KMS-11 (cell line): Measurements from ENCODE around the gene URM1.

Experiments used
- H2AFZ ChIP-seq: fragments of 200-600 bp; sonication (generic); 2 replicates; pipeline ENCODE4 v1.6.1; 2016; ENCODE audit warnings: antibody characterized with exemption, mixed run types, low read depth
- H3K27ac ChIP-seq: fragments of 200-600 bp; sonication (generic); 2 replicates; pipeline ENCODE4 v1.6.1; 2016; ENCODE audit warnings: mild to moderate bottlenecking, mixed run types
- H3K27me3 ChIP-seq: fragments of 200-600 bp; sonication (generic); 2 replicates; pipeline ENCODE4 v1.6.1; 2017; ENCODE audit warnings: mild to moderate bottlenecking, low read depth, mixed run types, moderate library complexity; ENCODE audit not compliant: insufficient read depth
- H3K36me3 ChIP-seq: fragments of 200-600 bp; sonication (generic); 2 replicates; pipeline ENCODE4 v1.6.1; 2017; ENCODE audit warnings: mild to moderate bottlenecking, mixed run types; ENCODE audit not compliant: insufficient read depth
- H3K4me1 ChIP-seq: fragments of 200-600 bp; sonication (generic); 2 replicates; pipeline ENCODE4 v1.6.1; 2016; ENCODE audit warnings: mild to moderate bottlenecking, low read depth, mixed run types; ENCODE audit not compliant: poor library complexity, severe bottlenecking
- H3K4me2 ChIP-seq: fragments of 200-600 bp; sonication (generic); 2 replicates; pipeline ENCODE4 v1.7.0; 2016; ENCODE audit warnings: mild to moderate bottlenecking, mixed run types
- H3K4me3 ChIP-seq: fragments of 200-600 bp; sonication (generic); IDR thresholded peaks from 2 replicates; pipeline ENCODE4 v1.6.1; 2017; ENCODE audit warnings: low read depth, low read length, mixed read lengths; ENCODE audit not compliant: insufficient read depth
- H3K79me2 ChIP-seq: fragments of 200-600 bp; sonication (generic); 2 replicates; pipeline ENCODE4 v1.6.1; 2016; ENCODE audit warnings: low read depth, mixed run types; ENCODE audit not compliant: insufficient read depth
- H3K9ac ChIP-seq: fragments of 200-600 bp; sonication (generic); 2 replicates; pipeline ENCODE4 v1.6.1; 2016; ENCODE audit warnings: mild to moderate bottlenecking, mixed run types
- H4K20me1 ChIP-seq: fragments of 200-600 bp; sonication (generic); 2 replicates; pipeline ENCODE4 v1.6.1; 2016; ENCODE audit warnings: mild to moderate bottlenecking, mixed run types; ENCODE audit not compliant: insufficient read depth
- CTCF ChIP-seq: fragments of 200-600 bp; sonication (generic); conservative IDR thresholded peaks from 2 replicates; pipeline ENCODE4 v1.6.1; 2017; ENCODE audit warnings: low read depth, mild to moderate bottlenecking, antibody characterized with exemption, low read length, moderate library complexity, mixed read lengths

URM1 gene

GRCh38 chr9:128404560-128404959 lies 33.4 kb downstream of the URM1 start:
- Histone ChIP-seq H3K36me3 (no peaks in the 10 kb centered on the region), H3K4me2 (no peak overlapping the region), H3K4me3 (no peak overlapping the region), H2AFZ (no peak overlapping the region), H3K9ac (no peak overlapping the region), H3K27ac (no peak overlapping the region), H3K4me1 (no peaks in the 10 kb centered on the region), H3K79me2 (no peaks in the 10 kb centered on the region), H3K27me3 (no peaks in the 10 kb centered on the region), H4K20me1 (no peaks in the 10 kb centered on the region)
- TF ChIP-seq CTCF: no peak

GRCh38 chr9:128405077-128405779 lies 34.1 kb downstream of the URM1 start:
- Histone ChIP-seq H4K20me1 (no peaks in the 10 kb centered on the region), H3K4me3 (no peak overlapping the region), H3K9ac (no peak overlapping the region), H3K4me1 (no peaks in the 10 kb centered on the region), H3K27me3 (peaks cover 6% of the 10 kb centered on the region; the same call in 1 of the 2 replicates), H3K79me2 (no peaks in the 10 kb centered on the region), H3K27ac (no peak overlapping the region), H2AFZ (no peak overlapping the region), H3K36me3 (no peaks in the 10 kb centered on the region), H3K4me2 (no peak overlapping the region)
- no peak for TF ChIP-seq CTCF

GRCh38 chr9:128405780-128406171 lies 34.6 kb downstream of the URM1 start:
- Histone ChIP-seq H3K4me2 (no peak overlapping the region), H3K4me1 (no peaks in the 10 kb centered on the region), H3K27ac (no peak overlapping the region), H3K79me2 (no peaks in the 10 kb centered on the region), H4K20me1 (no peaks in the 10 kb centered on the region), H3K27me3 (peaks cover 8% of the 10 kb centered on the region; the same call in 1 of the 2 replicates), H3K4me3 (no peak overlapping the region), H3K36me3 (no peaks in the 10 kb centered on the region), H2AFZ (no peak overlapping the region), H3K9ac (no peak overlapping the region)
- no peak for TF ChIP-seq CTCF

- Histone ChIP-seq H3K4me1 (no peaks in the 10 kb centered on the region), H3K9ac (no peak overlapping the region), H3K4me2 (no peak overlapping the region), H2AFZ (no peak overlapping the region), H4K20me1 (no peaks in the 10 kb centered on the region), H3K27ac (no peak overlapping the region), H3K79me2 (no peaks in the 10 kb centered on the region), H3K27me3 (peaks cover 8% of the 10 kb centered on the region; the same call in 1 of the 2 replicates), H3K36me3 (no peaks in the 10 kb centered on the region), H3K4me3 (no peak overlapping the region)
- TF ChIP-seq CTCF: no peak
Measured at GRCh38 chr9:128406848-128407391, 35.7 kb downstream of the URM1 start.
